ENCODE data around the gene PRDM11. TPM values are rescaled to one million over a fixed set of nuclear protein-coding genes. Genes with fewer than 3 reads are reported as not detected.

PRDM11 gene
- total and polyA plus RNA-seq, 2 of the 4 experiments (the other 2 are of a cell fraction): 2.2 to 2.7 TPM

DNA sequence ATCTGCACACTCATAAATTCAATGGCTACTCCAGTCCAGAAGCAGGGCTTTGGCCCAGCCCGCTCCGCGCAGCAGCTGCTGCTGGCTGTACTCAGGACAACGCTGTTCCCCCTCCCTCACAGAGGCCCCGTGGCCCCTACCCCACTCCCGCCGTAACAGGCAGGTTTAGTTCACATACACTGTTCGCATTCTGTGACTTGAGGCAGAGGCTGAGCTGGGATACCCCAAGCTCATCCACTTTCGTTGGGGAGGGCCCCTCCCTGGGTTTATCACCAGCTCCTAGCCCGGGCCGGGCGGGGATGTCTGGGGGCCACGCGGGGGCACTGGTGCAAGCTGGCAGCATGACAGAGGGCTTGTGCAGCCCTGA, 87.3 kb downstream of the PRDM11 start:
- 57% methylated on average over 3 of the region's 14 CpGs; no CpG with 5 or more reads in 1 of the 2 experiments for WGBS, 2 experiments (ENCODE audit: extremely low coverage in 2 of 2, insufficient read length in 1 of 2)
- no peak for ATAC-seq (ENCODE audit: low read depth)
- dilution Hi-C loops (cut with HindIII; ENCODE audit: low sequenced_read_pairs, unreplicated experiment): no loop called here

More for the DNA sequence above, 87.3 kb downstream of the PRDM11 start:
- Histone ChIP-seq H3K27ac (ENCODE audit: insufficient read depth, low read length) (no peak overlapping the region), H4K91ac (ENCODE audit: insufficient read depth, low read depth, low read length) (no peak overlapping the region), H2AFZ (replicated peaks; ENCODE audit: low read length, poor library complexity) (no peak overlapping the region), H4K5ac (ENCODE audit: low read depth, low read length) (no peak overlapping the region), H3K27me3 (ENCODE audit: control insufficient read depth, insufficient read depth, low read length) (peaks cover 13% of the 10 kb centered on the region; the same call in 1 of the 2 replicates), H3K18ac (ENCODE audit: low read depth, low read length) (no peak overlapping the region), H3K9ac (ENCODE audit: low read depth, low read length) (no peak overlapping the region), H2BK15ac (ENCODE audit: low read depth, low read length) (no peak overlapping the region), H3K4me3 (ENCODE audit: insufficient read depth, low read depth, low read length) (no peak overlapping the region), H2BK5ac (ENCODE audit: low read depth, low read length, poor library complexity, severe bottlenecking) (no peak overlapping the region), H2AK5ac (ENCODE audit: low read depth, low read length) (no peak overlapping the region), H2AK9ac (replicated peaks; ENCODE audit: low read depth, low read length, poor library complexity) (no peak overlapping the region), H4K20me1 (ENCODE audit: insufficient read depth, low read length) (no peaks in the 10 kb centered on the region), H2BK120ac (ENCODE audit: low read depth, low read length) (no peak overlapping the region), H3K4me2 (ENCODE audit: low read depth, low read length) (no peak overlapping the region), H3K56ac (ENCODE audit: extremely low read depth, insufficient read depth, low read length) (no peak overlapping the region), H3K4ac (ENCODE audit: low read depth, low read length) (no peak overlapping the region), H3K79me1 (ENCODE audit: low read depth in 1 of 2, low read length in 2 of 2) (no peaks in the 10 kb centered on the region), H3K4me1 (ENCODE audit: control insufficient read depth, insufficient read depth, low read length) (no peaks in the 10 kb centered on the region), H4K8ac (ENCODE audit: low read depth in 2 of 2, low read length in 2 of 2) (no peak overlapping the region), H3K9me3 (ENCODE audit: control insufficient read depth, insufficient read depth, low read length) (no peaks in the 10 kb centered on the region), H2BK20ac (ENCODE audit: low read depth, low read length) (no peak overlapping the region), H3K9me1 (ENCODE audit: insufficient read depth, low read length) (no peaks in the 10 kb centered on the region), H3K14ac (replicated peaks; ENCODE audit: low read depth, low read length) (no peak overlapping the region), H3K23ac (ENCODE audit: low read depth, low read length) (no peak overlapping the region), H3K36me3 (ENCODE audit: control insufficient read depth, insufficient read depth, low read length) (no peaks in the 10 kb centered on the region)
- DNase-seq: no peak
- ChIA-PET CTCF (interaction anchor here (1.2 kb wide), 1 partner anchor 17 kb away, joined by 3 read pairs; no protein-coding TSS in a partner anchor), POLR2A (ENCODE audit: unreplicated experiment) (no interaction called here)
- no peak for TF ChIP-seq RCOR1 (IDR thresholded peaks at IDR 0.05; ENCODE audit: insufficient replicate concordance, low read length)
- TF ChIP-seq, protein P1, sequence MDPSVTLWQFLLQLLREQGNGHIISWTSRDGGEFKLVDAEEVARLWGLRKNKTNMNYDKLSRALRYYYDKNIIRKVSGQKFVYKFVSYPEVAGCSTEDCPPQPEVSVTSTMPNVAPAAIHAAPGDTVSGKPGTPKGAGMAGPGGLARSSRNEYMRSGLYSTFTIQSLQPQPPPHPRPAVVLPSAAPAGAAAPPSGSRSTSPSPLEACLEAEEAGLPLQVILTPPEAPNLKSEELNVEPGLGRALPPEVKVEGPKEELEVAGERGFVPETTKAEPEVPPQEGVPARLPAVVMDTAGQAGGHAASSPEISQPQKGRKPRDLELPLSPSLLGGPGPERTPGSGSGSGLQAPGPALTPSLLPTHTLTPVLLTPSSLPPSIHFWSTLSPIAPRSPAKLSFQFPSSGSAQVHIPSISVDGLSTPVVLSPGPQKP (IDR thresholded peaks at IDR 0.05; ENCODE audit: borderline replicate concordance, low read depth, low read length): no peak
- no peak for TF ChIP-seq NFE2L2 (IDR thresholded peaks at IDR 0.05; ENCODE audit: low read depth, low read length)
- TF ChIP-seq CHD1 (IDR thresholded peaks at IDR 0.05; ENCODE audit: low read depth, low read length): no peak
- no peak for TF ChIP-seq RAD21 (IDR thresholded peaks at IDR 0.05; ENCODE audit: low read length)
- TF ChIP-seq FOS (IDR thresholded peaks at IDR 0.05; ENCODE audit: low read depth, low read length): no peak
- no peak for TF ChIP-seq MAZ (IDR thresholded peaks at IDR 0.05; ENCODE audit: borderline replicate concordance, low read depth, low read length)
- TF ChIP-seq BHLHE40 (IDR thresholded peaks at IDR 0.05; ENCODE audit: low read depth, low read length): no peak
- no peak for TF ChIP-seq SMC3 (IDR thresholded peaks at IDR 0.05; ENCODE audit: low read depth, low read length)
- in situ Hi-C loops (cut with MboI; ENCODE audit: low sequenced_read_pairs): no loop called here
- BruUV-seq (replicated peaks): no TSS peak
- intact Hi-C loops (cut with micrococcal nuclease): no loop called here
